HG02885 (cell line): ENCODE data around the gene WDFY2.

Experiments used
- ATAC-seq: cut with Tn5 transposase; IDR thresholded peaks from one replicate; pipeline ENCODE4 v1.9.1; 2021; ENCODE audit warnings: mild to moderate bottlenecking; ENCODE audit not compliant: unreplicated experiment, poor library complexity

WDFY2 gene

DNA sequence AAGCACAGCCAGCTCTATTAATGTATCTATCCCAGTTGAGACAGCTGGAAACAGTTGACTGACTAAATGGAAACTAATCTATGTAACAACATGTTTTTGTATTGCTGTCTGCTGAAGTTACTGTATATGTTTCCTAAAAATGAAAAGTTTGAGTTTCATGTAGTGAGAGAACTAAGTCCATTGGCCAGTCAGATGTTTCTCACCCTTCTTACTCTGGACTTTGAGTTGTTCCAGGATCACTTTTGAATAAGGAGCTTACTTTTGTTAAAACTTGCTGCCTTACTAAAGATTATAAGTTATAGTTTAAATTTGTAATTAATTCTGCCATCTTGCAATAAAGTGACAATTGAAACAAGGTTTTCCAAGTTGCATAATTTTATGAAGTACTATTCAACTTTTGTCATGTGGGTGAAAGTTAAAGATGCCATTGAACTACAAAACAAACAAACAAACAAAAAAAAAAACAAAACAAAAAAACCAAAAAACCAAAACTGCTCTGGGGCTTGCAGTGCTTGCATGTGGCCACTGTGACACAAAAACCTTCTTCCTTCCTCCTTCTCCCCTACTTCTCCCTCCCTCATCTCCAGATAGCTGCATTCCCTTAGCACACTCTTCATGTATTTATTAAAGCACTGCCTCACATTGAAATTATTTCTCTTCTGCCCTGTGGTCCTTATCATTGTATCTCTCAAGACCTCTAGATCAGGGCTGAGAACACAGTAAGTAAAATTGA lies 15.3 kb downstream of the WDFY2 start:
- ATAC-seq, result no peak

DNA sequence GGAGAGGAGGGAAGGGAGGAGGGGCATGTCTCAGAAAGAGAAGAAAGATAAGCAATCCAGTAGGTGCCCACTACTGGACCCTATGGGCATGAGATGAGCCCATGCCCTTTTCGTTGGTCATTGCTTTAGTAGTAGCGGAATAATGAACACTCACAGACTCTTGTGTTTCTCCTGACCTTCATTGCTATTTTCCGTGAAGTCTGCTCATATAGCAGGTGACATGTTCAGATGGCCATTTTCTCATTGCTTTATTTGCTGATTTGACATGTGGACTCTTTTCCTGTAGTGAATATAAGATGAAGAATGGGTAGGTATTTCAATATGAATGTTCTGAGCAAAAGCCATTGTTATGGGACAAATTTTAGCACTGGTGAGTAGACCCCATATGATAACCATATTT lies 16.4 kb downstream of the WDFY2 start:
- ATAC-seq, result no peak

- ATAC-seq, result no peak
Observed at GRCh38 chr13:51601601-51602565, 17.6 kb downstream of the WDFY2 start.

- no peak for ATAC-seq
Observed at GRCh38 chr13:51603716-51604115, 19.5 kb downstream of the WDFY2 start.

GRCh38 chr13:51605698-51606097 lies 21.4 kb downstream of the WDFY2 start:
- no peak for ATAC-seq

DNA sequence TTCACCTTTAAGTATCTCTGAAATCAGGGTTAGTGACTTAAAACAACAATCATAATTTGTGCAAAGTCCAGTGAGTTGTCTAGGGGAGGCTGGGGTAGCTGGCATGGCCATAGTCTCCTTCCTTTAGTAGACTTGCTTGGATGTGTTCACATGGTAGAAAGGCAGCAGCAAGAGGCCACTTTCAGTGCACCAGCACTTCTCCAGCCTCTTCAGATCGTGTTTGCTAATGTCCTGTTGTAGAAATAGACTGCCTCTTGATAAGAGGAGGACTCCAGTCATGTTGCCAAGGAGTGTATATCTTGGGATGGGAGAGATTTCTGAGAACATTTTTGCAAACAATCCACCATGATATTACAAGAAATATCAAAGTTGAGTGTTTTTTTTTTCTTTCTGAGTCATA lies 22.9 kb downstream of the WDFY2 start:
- no peak for ATAC-seq

DNA sequence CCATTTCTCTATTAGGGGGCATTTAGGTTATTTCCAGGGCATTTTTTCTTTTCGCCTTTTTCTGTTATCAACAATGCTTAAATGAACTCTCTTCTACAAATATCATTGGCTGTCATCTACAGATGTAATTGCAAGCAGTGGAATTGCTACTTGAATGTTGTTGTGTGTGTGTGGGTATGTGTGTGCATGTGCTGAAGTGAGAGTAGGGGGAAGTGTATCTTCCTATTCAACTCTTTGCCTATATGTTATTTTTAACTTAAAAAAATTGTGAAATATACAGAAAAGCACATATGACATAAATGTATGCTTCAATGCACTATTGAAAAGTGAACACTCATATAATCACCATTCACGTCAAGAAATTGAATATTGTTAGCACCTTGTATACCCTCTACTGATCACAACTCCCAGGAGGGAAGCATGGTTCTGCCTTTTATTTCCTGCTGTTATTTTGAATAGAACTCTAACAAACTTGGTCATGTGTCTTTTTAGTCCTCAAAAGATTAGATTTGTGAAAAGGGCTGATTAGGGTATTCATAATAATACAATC lies 24.7 kb downstream of the WDFY2 start:
- no peak for ATAC-seq

DNA sequence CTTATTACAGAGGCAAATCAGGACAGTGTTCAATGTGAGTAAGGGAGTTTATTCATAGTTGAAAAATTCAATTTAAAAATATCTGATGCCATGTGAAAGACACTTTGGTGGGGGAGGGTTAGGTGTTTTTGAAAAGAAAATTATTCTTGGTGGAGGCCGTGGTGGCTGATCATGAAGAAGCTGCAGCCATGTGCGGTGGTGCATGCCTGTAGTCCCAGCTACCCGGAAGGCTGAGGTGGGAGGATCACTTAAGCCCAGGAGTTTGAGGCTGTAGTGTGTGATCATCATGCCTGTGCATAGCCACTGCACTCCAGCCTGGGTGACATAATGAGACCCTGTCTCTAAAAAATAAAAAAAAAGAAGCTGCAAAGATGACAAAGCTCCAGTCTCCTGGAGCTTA lies 28.6 kb downstream of the WDFY2 start:
- peak; percentile 38 for ATAC-seq

GRCh38 chr13:51613535-51613934 lies 29.3 kb downstream of the WDFY2 start:
- no peak for ATAC-seq

- ATAC-seq, result peak; percentile 95
Observed at GRCh38 chr13:51614350-51614786, 30.1 kb downstream of the WDFY2 start.

GRCh38 chr13:51618626-51619025 lies 34.4 kb downstream of the WDFY2 start:
- no peak for ATAC-seq

DNA sequence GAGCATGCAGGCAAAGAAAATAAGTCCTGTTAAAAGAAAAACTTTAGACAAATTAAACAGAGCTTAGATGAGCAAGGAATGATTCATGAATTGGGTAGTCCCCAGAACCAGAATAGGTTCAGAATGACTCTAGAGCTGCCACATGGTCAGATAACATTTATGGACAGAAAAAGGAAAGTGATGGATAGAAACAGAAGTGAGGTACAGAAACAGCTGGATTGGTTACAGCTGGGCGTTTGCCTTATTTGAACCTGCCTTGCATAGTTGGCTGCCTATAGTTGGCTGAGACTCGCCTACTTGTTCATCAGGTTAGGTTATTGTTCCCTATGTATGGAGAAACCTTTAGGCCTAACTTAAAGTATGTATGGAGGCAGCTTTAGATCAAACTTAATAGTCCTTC lies 35.4 kb downstream of the WDFY2 start:
- no peak for ATAC-seq

DNA sequence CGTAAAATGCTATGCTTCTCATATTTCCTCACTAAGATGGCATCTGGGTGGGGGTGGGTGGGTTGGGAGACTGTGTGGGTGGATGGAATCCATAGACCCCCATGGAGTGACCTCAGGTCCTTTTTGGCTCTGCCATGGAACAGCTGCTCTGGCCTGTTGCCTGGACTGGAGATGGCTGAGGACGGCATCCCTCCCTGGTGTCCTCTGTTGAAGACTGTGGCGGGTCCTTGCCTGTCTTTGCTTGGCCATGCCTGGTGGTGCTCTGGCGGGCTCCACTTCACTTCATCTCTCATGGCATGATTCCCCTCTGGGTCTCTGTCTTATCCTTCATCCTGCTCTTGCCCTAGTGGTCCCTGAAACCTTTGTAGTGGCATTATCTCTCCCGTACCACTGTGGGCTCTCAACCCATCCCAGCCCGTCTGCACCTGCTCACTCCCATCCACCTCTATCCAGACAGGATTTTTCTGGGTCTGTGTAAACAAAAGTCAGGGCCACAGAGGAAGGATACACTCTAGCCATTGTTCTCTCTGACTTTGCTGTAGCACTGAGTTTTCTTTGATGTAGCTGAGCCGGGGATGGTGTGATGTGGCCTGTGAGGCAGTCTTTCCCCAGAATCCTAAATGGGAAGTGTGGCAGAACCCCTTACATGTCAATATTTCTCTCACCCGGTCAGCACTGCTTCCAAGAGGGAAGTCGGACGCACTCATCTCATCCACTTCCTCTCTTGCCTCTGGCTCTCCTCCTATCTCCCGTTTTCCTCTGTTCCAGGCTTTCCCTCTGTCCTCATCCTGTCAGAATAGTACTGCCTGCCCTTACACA lies 36.1 kb downstream of the WDFY2 start:
- no peak for ATAC-seq

DNA sequence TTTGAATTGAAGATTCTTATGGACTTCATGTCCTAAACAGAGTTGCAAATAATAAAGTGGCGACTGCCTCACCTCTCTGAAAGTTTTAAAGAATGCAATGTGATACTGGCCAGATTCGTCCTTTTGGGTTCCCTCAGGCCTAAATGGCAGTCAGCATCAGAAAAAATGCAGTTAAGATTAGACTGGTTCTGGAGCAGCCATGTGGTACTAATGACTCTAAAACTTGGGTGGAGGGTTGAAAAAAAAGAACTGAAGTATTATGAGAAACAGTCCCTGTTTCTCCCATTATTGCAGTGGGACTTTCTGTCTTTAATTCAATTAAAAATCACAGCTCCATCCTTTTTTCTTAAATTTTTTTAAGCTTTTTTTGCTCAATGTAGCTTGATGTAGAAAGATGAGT lies 37.3 kb downstream of the WDFY2 start:
- ATAC-seq, result no peak

DNA sequence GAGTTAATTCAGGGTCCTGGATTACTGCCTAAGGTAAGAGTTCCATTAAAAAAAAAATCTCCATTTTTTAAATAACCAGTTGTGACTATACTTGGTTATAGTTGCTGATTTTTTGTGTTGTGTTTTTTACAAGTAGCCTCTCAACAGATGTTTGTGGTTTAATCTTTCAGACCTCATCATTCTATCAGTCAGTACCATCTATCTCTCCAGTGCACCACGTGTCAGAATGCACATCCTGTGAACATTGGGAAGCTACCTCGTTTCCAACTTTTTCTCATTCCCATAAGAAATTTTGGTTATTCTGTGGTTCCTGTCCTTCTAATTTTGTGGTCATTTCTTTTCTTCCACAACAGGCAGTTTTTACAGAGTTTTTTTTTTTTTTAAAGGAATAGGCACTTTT lies 39.2 kb downstream of the WDFY2 start:
- ATAC-seq, result no peak

DNA sequence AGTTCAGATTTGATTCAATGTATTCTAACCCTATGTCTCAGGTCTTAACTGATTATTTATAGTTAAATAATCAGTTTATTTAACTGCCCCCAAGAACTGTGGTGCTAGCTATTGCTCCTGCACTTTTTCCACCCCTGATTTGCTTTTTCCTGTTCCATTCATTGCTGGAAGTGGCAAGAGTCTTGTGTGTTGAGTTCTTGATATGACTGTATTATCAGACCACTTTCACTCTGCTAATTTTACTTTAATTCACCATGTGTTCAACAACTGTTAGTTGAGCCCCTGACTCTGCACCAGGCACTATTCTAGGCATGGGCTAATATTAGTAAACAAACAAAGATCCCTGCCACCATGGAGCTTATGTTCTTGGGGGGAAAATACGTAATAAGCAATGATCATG lies 39.9 kb downstream of the WDFY2 start:
- no peak for ATAC-seq

DNA sequence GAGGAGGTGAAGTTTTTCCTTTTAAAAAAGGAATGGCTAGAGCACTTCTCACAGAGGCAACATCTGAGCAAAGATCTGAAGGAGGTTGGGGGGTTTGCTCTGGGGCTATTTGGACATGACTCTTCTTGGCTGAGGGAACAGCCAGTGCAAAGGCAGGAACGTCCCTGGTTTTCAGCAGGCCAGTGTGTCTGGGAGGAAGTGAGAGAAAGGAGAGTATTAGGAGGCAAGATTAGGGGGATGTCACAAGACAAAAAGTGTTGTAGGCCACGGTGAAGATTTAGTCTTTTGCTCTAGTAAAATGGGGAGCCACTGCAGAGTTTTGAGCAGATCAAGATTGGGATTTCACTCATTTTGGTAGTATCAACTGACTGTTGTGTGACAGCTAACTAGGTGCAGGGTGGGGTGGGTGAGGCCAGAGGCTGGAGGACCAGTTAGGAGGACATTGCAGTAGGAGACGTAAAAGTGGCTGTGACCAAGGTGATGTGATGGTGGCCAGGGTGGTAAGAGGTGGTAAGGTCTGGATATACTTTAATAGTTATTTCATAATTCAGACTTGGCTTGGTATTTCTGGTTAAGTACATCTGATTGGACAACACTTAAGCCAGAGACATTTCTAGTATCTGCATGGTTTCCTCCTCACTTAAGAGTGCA lies 40.6 kb downstream of the WDFY2 start:
- ATAC-seq, result no peak

DNA sequence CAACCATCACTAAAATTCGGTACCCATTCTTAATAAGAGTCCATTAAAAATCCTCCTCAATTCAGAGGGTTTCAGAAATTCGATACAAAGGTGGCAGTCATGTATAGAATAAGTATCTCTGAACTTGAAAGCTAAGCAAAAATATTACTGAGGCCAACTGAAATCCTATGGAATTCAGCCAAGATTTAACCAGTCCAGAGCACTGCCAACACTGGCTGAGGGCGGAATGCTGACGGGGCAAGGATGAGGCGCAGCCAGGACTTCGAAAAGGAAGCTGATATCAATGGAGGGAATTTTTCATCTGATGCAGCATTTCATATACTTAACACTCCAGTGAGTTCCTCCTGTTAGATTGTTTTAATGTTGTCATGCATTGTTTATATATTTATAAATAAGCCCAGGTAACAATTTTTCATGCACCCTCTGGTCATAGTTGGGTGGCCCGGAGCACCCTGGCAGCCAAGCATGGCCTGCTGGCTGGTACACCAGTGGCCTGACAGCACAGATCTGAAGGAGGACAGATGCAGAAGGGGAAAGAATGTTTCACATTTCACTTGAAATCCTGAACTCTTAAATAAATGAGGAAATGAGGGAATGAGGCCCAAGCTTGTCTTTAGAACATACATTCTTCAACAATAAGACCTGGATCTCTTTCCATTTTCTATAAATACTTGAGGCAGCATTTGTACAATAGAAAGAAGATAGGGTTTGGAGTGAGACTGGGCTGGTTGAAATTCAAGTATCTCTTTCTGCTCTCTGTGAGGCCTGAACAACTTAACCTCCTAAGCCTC lies 41.5 kb downstream of the WDFY2 start:
- no peak for ATAC-seq

DNA sequence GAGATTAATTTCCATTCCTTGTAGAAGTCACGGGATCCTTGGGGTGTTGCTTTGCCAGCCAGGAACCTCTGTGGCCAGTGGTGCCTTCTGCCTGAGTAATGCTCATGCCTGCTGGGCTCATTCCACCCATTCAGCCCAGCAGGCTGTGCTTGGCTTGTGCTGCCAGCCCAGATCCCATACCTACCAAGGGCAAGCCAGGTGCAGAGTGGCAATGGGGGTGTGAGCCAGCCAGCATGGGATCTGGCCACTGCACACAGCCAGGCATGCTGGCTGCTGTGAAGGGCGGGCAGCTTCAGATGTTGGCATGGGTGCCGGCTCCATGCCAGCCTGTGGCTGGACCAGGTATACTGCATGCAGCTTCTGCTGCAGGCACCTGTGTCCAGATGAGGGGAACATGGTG lies 42.5 kb downstream of the WDFY2 start:
- no peak for ATAC-seq
